ENCODE results near the gene LIMS1. TPM values are rescaled to one million over a fixed set of nuclear protein-coding genes. Genes with fewer than 3 reads are reported as not detected.
"Not testable (repeated sequence)": the region's sequence is repeated elsewhere in the genome, so short reads cannot be mapped to it uniquely, and the experiment has no call there.

LIMS1 gene
- total RNA-seq, 1 experiment from 2014 or later = 42.8 TPM

- no peak for DNase-seq (ENCODE audit: extremely low read depth, low read depth)
Measured at GRCh38 chr2:108585436-108585835, 51.2 kb downstream of the LIMS1 start.

- DNase-seq (ENCODE audit: extremely low read depth, low read depth) = no peak
Measured at GRCh38 chr2:108586116-108586515, 51.8 kb downstream of the LIMS1 start.

GRCh38 chr2:108586631-108587030 is 52.4 kb downstream of the LIMS1 start:
- DNase-seq (ENCODE audit: extremely low read depth, low read depth) = no peak

GRCh38 chr2:108587621-108588020 is 53.4 kb downstream of the LIMS1 start:
- no peak for DNase-seq (ENCODE audit: extremely low read depth, low read depth)

GRCh38 chr2:108588070-108588668 is 53.9 kb downstream of the LIMS1 start:
- no peak for DNase-seq (ENCODE audit: extremely low read depth, low read depth)

GRCh38 chr2:108589372-108589771 is 55.1 kb downstream of the LIMS1 start:
- no peak for DNase-seq (ENCODE audit: extremely low read depth, low read depth)

- no peak for DNase-seq (ENCODE audit: extremely low read depth, low read depth)
Measured at GRCh38 chr2:108589781-108590180, 55.5 kb downstream of the LIMS1 start.

GRCh38 chr2:108591163-108591562 is 56.9 kb downstream of the LIMS1 start:
- DNase-seq (ENCODE audit: extremely low read depth, low read depth) = no peak

GRCh38 chr2:108593547-108594098 is 59.4 kb downstream of the LIMS1 start:
- DNase-seq (ENCODE audit: extremely low read depth, low read depth) = no peak

- no peak for DNase-seq (ENCODE audit: extremely low read depth, low read depth)
Measured at GRCh38 chr2:108594132-108594981, 60.1 kb downstream of the LIMS1 start.

GRCh38 chr2:108594982-108595464 is 60.8 kb downstream of the LIMS1 start:
- no peak for DNase-seq (ENCODE audit: extremely low read depth, low read depth)

- DNase-seq (ENCODE audit: extremely low read depth, low read depth) = not testable (repeated sequence)
Measured at GRCh38 chr2:108595771-108596170, 61.5 kb downstream of the LIMS1 start.

- DNase-seq (ENCODE audit: extremely low read depth, low read depth) = not testable (repeated sequence)
Measured at GRCh38 chr2:108597105-108597744, 63.0 kb downstream of the LIMS1 start.

GRCh38 chr2:108601199-108601598 is 66.9 kb downstream of the LIMS1 start:
- not testable (repeated sequence) for DNase-seq (ENCODE audit: extremely low read depth, low read depth)

GRCh38 chr2:108602422-108602821 is 68.2 kb downstream of the LIMS1 start:
- no peak for DNase-seq (ENCODE audit: extremely low read depth, low read depth)

GRCh38 chr2:108604196-108604595 is 69.9 kb downstream of the LIMS1 start:
- DNase-seq (ENCODE audit: extremely low read depth, low read depth) = no peak

- no peak for DNase-seq (ENCODE audit: extremely low read depth, low read depth)
Measured at GRCh38 chr2:108605947-108606346, 71.7 kb downstream of the LIMS1 start.

- DNase-seq (ENCODE audit: extremely low read depth, low read depth) = peak; percentile 32
Measured at GRCh38 chr2:108607706-108608301, 73.5 kb downstream of the LIMS1 start.

GRCh38 chr2:108611021-108611420 is 76.8 kb downstream of the LIMS1 start:
- DNase-seq (ENCODE audit: extremely low read depth, low read depth) = no peak

GRCh38 chr2:108612153-108612513 is 77.9 kb downstream of the LIMS1 start:
- no peak for DNase-seq (ENCODE audit: extremely low read depth, low read depth)
